ENCODE data around the gene LINC00237.

LINC00237 gene

GRCh38 chr20:21125072-21125848 is 19.1 kb upstream of the LINC00237 start:
- no peak for DNase-seq (ENCODE audit: low read depth)

GRCh38 chr20:21124190-21124589 is 18.0 kb upstream of the LINC00237 start:
- no peak for DNase-seq (ENCODE audit: low read depth)

GRCh38 chr20:21118782-21119181 is 12.6 kb upstream of the LINC00237 start:
- DNase-seq (ENCODE audit: low read depth), result no peak

GRCh38 chr20:21118138-21118537 is 12.0 kb upstream of the LINC00237 start:
- DNase-seq (ENCODE audit: low read depth), result no peak

GRCh38 chr20:21117521-21117920 is 11.4 kb upstream of the LINC00237 start:
- no peak for DNase-seq (ENCODE audit: low read depth)

GRCh38 chr20:21114584-21114983 is 8.4 kb upstream of the LINC00237 start:
- no peak for DNase-seq (ENCODE audit: low read depth)

GRCh38 chr20:21113697-21114096 is 7.5 kb upstream of the LINC00237 start:
- no peak for DNase-seq (ENCODE audit: low read depth)

GRCh38 chr20:21111416-21111815 is 5.3 kb upstream of the LINC00237 start:
- no peak for DNase-seq (ENCODE audit: low read depth)

- DNase-seq (ENCODE audit: low read depth), result no peak
These were observed 4.7 kb upstream of the LINC00237 start for GRCh38 chr20:21110811-21111210.

GRCh38 chr20:21109144-21109543 is 3.0 kb upstream of the LINC00237 start:
- no peak for DNase-seq (ENCODE audit: low read depth)

- DNase-seq (ENCODE audit: low read depth), result no peak
These were observed 558 bp downstream of the LINC00237 start for GRCh38 chr20:21105429-21106170.

- no peak for DNase-seq (ENCODE audit: low read depth)
These were observed 1.2 kb downstream of the LINC00237 start for GRCh38 chr20:21104921-21105320.

GRCh38 chr20:21104466-21104761 is 1.7 kb downstream of the LINC00237 start:
- DNase-seq (ENCODE audit: low read depth), result no peak

- no peak for DNase-seq (ENCODE audit: low read depth)
These were observed 2.3 kb downstream of the LINC00237 start for GRCh38 chr20:21103582-21104465.

- no peak for DNase-seq (ENCODE audit: low read depth)
These were observed 3.4 kb downstream of the LINC00237 start for GRCh38 chr20:21102603-21103311.

- DNase-seq (ENCODE audit: low read depth), result no peak
These were observed 4.1 kb downstream of the LINC00237 start for GRCh38 chr20:21101932-21102575.

- DNase-seq (ENCODE audit: low read depth), result no peak
These were observed 4.7 kb downstream of the LINC00237 start for GRCh38 chr20:21101453-21101931.

- DNase-seq (ENCODE audit: low read depth), result no peak
These were observed 5.3 kb downstream of the LINC00237 start for GRCh38 chr20:21100578-21101452.

GRCh38 chr20:21099751-21100577 is 6.2 kb downstream of the LINC00237 start:
- DNase-seq (ENCODE audit: low read depth), result no peak
